Muscle of arm (tissue), 14 donors: ENCODE data around the gene RAB3C. TPM values are rescaled to one million over a fixed set of nuclear protein-coding genes. Genes with fewer than 3 reads are reported as not detected.
"Not testable (repeated sequence)": the region's sequence is repeated elsewhere in the genome, so short reads cannot be mapped to it uniquely, and the experiment has no call there.

Experiments
- DNase-seq: peaks from one replicate; pipeline ENCODE4 v3.0.0-alpha.2; 2013
- long read RNA-seq, 11 donors: transcript quantifications; one replicate each; lab custom pipeline, GENCODE V29; 2026
- polyA plus RNA-seq, 12 donors: library from polyadenylated mRNA; unstranded; fragments of 120-200 nt; gene quantifications; one replicate each; pipeline ENCODE4 v1.2.1, GENCODE V29; 2013; ENCODE audit not compliant: insufficient read length in 12 of 12

Gene RAB3C, protein sequence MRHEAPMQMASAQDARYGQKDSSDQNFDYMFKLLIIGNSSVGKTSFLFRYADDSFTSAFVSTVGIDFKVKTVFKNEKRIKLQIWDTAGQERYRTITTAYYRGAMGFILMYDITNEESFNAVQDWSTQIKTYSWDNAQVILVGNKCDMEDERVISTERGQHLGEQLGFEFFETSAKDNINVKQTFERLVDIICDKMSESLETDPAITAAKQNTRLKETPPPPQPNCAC
- 1 to 10 TPM in 2 of 12 donors, under 1 TPM in 9, not detected in 1; 0.05 to 1.2 (median 0.27) TPM for polyA plus RNA-seq
- long read RNA-seq, donor 1, full-length matches to known transcripts, result 2 of 2 reads
- long read RNA-seq, donor 1, partial matches to known transcripts, result 0 of 2 reads
- long read RNA-seq, donor 1, other reads (novel, unspliced or antisense), result 0 of 2 reads
- long read RNA-seq, donor 2, partial matches to known transcripts, result 0 of 1 reads
- long read RNA-seq, donor 2, other reads (novel, unspliced or antisense), result 0 of 1 reads
- long read RNA-seq, donor 3, result 0 reads
- long read RNA-seq, donor 4, result 0 reads
- long read RNA-seq, donor 5, result 0 reads
- long read RNA-seq, donor 6, result 0 reads
- long read RNA-seq, donor 7, result 0 reads
- long read RNA-seq, donor 8, result 0 reads
- long read RNA-seq, donor 9, result 0 reads
- long read RNA-seq, donor 10, result 0 reads
- long read RNA-seq, donor 11, result 0 reads

DNA sequence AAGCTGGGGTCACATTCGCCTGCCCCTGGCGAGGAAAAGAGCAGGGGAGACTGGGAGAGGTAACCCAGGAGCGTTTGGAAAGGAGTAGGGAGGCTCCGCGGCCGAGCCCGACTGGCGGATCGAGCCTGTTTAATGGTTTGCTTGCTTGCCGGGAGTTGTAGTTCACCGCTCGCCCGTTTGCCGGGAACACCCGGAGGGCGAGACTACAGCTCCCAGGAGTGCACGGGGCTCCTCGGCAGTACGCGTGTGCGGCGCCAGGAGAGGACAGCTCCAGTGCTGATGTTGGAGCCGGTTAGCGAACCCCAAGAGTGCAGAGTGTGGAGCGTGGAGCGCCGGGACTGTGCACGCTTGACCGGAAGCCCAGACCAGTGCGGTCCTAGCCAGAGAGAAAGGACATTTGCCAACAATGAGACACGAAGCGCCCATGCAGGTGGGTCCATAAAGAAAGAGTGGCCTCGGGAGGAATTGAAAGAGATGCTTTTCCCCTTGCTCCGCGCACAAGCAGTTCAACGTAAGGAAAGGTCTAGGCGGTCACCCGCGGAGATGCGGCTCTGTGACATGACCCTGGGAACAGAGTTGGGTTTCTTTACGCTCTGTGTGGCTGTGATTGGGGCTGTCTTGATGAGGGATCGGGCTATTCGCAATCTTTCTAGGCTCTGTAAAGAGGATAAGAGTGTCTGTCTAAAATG, at the start of gene RAB3C:
RAB3C (plus strand) TSS at position 273 of the 689 bp plus-strand sequence; CDS start at position 407, 134 bp downstream.
- DNase-seq, result peak; percentile 92

DNA sequence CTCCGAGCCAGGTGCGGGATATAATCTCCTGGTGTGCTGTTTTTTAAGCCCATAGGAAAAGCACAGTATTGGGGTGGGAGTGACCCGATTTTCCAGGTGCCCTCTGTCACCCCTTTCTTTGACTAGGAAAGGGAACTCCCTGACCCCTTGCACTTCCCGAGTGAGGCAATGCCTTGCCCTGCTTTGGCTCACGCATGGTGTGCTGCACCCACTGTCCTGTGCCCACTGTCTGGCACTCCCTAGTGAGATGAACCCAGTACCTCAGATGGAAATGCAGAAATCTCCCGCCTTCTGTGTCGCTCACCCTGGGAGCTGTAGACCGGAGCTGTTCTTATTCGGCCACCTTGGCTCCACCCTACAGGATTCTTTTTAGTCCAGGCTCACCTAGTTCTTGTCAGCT, 40.9 kb upstream of the RAB3C start:
- not testable (repeated sequence) for DNase-seq

DNA sequence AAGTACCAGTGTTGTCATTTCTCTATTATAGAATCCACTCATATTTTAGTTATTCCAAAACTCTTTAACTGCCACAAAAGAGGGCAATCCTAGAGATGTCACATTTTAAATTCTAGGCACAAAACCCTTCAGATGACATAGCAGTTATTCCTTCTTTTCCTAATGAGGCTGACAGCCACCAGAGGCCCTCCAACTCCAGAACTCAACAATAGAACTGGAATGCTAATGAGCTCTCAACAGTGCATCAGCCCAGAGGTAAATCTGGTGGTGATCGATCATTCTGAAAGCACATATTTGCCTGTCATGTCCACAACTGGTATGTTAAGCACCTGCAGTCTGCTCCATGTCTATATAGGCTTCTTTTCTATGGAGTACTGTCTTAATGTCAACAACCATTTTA, 40.2 kb upstream of the RAB3C start:
- no peak for DNase-seq

DNA sequence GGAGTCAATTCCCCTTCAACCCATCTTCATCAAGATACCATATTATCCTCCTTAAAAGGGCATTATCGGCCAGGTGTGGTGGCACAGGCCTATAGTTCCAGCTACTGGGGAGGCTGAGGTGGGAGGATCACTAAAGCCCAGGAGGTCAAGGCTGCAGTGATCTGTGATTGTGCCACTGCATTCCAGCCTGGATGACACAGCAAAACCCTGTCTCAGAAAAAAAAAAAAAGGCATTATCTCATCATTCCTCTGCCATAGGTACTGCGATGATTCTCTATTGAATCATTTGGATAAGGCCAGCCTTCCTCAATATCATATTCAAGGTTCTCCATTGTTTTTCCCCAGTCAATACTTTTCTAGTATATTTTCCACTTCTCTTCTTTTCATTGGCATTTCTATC, 39.2 kb upstream of the RAB3C start:
- DNase-seq, result no peak

DNA sequence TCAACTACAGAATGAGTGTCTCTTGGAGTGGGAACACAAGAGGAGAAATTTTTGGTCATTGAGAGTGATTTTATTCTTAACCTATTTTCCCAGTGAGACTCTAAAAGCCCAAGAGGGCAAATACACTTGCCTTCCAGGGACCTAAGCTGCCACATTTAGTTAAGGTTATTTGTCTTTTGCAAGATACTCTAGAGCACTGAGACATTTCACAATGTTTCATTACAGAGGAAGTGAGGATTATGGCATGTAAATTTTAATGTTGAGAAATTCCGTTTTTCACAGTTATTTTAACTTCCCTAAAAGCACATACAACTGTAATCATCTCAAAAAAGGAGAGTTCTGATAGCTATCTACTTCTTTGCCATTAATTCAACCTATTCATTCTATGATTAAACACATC, 38.7 kb upstream of the RAB3C start:
- no peak for DNase-seq

DNA sequence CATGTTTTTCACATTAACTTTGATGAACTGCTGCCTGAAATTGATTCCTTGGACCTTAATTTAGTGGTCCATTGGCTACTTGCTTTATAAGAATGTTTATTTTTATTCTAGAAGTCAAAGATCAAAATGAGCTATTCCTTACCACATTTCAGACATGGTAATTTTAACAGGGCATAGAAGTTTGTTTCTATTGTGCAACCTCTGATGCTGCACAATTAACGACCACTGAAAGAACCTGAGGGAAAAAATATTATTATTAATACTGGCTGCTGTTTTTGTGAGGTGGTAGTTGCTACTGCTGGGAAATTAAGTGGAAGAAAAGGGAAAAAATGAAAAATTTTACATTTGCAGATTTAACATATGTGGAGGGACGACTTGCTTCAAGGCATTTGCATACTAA, 37.9 kb upstream of the RAB3C start:
- no peak for DNase-seq

DNA sequence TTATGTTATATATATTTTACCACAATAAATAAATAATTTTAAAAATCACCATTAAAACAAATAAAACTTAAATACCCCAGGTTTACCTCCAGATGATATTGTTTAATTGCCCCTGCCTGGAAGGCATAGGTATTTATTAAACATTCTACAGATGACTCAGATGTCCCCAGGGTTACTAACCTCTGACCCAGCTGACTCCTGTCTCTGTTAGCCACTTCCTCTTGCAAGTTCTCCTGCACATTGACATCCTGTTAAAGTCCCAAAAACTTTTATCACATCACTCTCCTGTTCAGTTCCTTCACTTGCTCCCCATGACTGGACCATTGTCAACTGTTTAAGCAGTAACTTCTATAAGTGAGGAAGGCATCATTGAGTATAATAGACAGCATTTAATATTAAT, 37.0 kb upstream of the RAB3C start:
- no peak for DNase-seq

DNA sequence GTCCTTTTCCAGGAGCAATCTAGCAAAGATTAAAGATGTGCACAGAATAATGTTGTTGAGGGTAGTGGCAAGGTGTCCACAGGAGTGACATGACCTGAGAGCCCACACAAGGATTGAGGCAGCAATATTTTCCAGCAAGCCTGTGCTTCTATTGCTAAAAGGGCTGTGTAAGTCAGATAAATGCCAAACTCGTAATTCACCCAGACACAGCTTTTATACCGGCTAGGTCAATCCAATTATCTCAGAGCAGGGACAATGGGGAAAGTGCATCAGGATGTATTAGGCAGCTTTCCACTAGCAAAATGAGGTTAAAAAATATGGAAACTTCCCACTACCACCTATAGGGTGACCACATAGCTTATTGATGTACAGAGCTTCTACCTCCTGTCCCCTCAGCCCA, 34.8 kb upstream of the RAB3C start:
- DNase-seq, result no peak

DNA sequence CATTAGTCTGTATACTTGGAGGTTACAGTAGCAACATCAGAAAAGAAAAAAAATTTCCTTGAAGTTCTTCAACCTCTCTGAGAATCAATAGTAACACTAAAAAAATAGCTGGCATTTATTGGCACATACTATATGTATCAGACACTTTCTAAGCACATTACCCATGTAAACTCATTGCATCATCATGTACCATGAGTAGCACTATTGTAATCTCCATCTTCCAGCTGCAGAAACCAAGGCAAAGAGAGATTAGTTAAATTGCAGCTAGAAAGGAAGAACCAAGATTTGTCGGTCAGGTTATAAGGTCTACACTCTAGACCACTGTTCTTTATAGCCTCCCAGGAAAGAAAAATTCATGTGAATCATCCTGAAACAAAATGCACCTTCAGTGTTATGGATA, 31.4 kb upstream of the RAB3C start:
- no peak for DNase-seq

DNA sequence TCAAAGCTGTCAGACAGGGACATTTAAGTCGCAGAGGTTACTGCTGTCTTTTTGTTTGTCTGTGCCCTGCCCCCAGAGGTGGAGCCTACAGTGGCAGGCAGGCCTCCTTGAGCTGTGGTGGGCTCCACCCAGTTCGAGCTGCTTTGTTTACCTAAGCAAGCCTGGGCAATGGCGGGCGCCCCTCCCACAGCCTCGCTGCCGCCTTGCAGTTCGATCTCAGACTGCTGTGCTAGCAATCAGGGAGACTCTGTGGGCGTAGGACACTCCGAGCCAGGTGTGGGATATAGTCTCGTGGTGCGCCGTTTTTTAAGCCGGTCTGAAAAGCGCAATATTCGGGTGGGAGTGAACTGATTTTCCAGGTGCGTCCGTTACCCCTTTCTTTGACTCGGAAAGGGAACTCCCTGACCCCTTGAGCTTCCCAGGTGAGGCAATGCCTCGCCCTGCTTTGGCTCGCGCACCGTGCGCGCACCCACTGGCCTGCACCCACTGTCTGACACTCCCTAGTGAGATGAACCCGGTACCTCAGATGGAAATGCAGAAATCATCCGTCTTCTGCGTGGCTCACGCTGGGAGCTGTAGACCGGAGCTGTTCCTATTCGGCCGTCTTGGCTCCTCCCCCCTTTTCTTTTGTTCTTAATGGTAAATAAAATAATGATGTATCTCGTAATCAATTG, 25.1 kb upstream of the RAB3C start:
- not testable (repeated sequence) for DNase-seq

DNA sequence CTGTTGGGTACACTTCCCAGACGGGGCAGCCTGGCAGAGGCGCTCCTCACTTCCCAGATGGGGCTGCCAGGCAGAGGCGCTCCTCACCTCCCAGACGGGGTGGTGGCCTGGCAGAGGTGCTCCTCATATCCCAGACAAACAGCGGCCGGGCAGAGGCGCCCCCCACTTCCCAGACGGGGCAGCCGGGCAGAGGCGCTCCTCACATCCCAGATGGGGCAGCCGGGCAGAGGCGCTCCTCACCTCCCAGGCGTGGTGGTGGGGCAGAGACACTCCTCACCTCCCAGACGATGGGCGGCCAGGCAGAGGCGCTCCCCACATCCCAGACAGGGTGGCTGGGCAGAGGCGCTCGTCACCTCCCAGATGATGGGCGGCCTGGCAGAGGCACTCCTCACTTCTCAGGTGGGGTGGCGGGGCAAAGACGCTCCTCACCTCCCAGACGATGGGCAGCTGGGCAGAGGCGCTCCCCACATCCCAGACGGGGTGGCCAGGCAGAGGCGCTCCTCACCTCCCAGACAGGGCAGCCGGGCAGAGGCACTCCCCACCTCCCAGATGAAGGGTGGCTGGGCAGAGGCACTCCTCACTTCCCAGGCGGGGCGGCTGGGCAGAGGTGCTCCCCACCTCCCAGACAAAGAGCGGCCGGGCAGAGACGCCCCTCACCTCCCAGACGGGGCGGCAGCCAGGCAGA, 19.7 kb upstream of the RAB3C start:
- not testable (repeated sequence) for DNase-seq

DNA sequence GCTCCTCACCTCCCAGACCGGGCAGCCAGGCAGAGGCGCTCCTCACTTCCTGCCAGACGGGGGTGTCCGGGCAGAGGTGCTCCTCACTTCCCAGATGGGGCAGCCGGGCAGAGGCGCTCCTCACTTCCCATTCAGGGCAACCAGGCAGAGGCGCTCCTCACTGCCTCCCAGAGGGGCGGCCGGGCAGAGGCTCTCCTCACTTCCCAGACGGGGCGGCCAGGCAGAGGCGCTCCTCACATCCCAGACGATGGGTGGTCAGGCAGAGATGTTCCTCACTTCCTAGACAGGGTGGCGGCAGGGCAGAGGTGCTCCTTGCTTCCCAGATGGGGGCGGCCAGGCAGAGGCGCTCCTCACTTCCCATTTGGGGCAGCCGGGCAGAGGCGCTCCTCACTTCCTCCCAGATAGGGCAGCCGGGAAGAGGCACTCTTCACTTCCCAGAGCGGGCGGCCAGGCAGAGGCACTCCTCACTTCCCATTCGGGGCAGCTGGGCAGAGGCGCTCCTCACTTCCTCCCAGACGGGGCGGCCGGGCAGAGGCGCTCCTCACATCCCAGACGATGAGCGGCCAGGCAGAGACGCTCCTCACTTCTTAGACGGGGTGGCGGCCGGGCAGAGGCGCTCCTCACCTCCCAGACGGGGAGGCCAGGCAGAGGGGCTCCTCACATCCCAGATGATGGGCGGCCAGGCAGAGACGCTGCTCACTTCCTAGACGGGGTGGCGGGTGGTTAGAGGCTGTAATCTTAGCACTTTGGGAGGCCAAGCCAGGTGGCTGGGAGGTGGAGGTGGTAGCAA, 18.6 kb upstream of the RAB3C start:
- DNase-seq, result not testable (repeated sequence)

DNA sequence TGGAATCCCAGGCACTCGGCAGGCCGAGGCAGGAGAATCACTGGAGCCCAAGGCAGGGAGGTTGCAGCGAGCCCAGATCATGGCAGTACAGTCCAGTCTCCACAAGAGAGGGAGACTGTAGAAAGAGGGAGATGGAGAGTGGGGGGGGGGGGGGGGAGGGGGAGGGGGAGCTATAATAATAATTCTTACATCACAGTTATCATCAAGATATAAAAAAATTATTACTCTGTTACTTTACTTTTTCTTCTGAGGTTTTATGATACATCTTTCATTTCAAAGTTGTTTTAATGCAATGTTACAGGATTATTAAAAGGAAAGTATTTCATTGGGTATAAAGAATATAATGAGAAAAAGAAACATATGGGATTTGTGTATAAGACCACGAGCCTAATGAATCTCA, 17.8 kb upstream of the RAB3C start:
- no peak for DNase-seq

DNA sequence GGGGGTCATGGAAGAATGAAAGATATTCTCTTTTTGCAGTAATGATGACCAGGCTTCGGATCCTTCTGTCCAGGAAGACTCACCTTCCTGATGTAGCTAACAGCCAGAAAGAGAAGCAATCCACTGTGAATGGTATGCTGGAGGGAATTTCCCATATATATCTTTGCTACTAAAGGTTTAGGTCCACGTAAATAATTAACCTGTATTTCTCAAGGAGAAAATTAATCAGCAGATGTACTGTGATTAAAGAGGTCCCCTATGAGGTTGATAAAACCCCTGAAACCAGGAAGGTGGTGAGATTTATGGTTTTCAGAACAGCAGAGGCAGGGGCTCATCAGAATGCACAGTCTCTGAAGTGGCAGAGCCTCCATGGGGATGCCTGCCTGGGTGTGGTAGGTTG, 11.4 kb upstream of the RAB3C start:
- no peak for DNase-seq

DNA sequence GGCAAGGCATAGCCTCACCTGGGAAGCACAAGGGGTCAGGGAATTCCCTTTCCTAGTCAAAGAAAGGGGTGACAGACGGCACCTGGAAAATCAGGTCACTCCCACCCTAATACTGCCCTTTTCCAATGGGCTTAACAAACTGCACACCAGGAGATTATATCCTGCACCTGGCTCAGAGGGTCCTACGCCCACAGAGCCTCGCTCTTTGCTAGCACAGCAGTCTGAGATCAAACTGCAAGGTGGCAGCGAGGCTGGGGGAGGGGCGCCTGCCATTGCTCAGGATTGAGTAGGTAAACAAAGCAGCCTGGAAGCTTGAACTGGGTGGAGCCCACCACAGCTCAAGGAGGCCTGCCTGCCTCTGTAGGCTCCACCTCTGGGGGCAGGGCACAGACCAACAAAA, 9.9 kb upstream of the RAB3C start:
- DNase-seq, result not testable (repeated sequence)

DNA sequence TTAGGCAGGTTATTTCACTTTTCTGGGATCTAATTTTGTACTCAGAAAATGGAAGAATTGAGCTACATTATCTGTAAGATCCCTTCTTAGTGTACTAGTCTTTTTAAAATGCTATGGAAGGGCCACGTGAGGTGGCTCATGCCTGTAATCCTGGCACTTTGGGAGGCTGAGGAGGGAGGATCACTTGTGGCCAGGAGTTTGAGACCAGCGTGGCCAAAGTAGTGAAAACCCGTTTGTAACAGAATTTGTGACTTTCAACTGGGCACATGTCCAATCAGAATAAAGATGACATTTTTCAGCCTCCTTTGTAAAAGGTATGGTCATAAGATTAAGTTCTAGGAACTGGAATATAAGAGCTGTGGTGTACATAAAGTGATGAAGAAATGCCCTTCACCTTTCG, 3.1 kb upstream of the RAB3C start:
- no peak for DNase-seq

DNA sequence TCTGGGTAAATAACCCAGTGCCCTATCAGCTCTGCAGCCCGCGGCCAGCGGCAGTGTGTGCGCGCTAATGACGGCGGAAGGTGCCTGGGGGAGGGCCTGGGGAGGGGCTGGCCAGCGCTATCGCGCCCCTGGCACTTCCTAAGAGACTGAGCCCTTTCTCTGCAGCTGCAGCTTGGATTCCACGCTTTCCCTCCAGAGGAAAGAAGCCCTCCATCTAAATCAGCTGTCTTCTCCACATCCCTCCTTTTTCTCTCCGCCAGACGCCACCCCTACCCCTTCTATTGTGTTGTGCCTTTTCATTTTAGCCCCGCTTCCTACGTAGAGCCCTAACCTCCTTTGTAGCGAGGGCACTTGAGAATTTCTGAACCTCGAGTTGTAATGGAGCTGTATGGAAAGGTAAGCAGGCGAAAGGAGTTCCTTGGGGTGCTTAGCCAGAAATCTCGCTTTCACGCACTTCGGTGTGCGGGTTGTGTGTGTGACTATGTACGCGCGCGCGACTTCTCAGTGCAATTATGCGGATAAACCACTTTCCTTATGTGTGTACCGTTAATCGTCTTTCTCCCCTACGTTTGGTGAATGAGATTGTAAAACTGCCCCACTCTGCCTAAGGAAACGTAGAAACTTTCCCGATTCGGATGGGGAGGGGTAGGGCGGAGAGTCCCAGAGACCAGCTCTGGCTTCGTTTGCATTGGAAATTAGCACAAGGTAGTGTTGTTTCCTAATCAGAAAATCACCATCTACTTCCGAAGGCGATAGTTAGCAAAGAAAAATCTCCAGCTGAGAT, 664 bp upstream of the RAB3C start:
- DNase-seq, result no peak

DNA sequence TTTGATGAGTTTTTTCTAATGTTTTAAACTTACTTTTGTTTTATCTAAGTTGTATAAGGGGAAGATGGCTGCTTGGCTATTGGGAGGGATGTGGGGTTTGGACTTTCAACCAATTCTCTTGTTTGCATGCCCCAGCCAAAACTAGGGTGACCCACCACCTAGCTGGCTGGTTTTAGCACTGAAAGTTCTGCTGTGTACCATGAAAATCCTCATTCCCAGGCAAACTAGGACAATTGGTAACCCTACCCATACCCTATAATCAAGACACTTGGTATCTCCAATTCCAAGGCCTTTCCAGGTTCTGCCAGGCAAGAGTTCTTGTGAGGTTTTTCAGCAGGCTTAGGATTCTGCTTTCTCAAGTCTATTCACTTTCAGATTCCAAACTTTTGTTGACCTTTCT, 13.1 kb downstream of the RAB3C start:
- no peak for DNase-seq

DNA sequence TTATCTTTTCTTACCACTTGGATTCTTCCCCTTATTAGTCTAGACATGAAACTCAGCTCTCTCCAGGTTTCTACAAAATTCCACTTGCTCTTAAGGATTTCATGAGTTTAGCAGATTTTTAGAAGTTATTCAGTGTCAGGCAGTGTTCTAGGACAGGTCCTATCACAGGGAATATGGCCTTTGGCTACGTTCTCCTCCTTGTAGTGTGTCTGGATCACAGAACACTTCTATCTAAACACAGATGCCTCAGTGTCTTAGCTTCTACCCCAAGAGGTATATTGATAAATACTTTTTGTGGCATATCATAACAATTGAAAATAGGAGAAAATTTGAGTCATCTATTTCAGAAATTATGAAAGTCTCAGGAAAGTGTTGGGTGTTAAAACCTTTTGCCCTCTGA, 15.6 kb downstream of the RAB3C start:
- DNase-seq, result no peak

DNA sequence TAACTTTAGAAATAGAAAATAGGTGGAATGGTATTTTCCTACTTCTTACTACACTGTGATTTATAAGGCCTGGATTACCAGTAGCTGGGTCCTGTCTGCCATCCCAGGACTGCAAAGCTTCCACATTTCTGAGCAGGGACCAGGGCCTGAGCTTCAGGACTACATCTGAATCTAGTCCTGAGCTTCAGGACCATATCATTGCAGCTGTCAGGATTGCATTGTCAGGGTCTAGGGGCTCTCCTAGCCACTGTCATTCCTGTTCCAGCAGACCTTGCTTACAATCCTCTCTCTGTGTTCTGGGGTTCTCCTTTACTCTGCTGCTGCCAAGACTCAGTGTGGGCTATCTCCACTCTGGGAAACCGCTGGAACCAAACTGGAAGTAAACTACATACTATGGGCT, 16.3 kb downstream of the RAB3C start:
- no peak for DNase-seq
